T-helper 17 cell (primary cell): Measurements from ENCODE around the gene RASA4. TPM values are rescaled to one million over a fixed set of nuclear protein-coding genes. Genes with fewer than 3 reads are reported as not detected.

Experiments used
- total RNA-seq, 4 donors: library from RNA in 2 of 4; stranded (reverse) in 2 of 4; gene quantifications; one replicate each; pipeline ENCODE4 v1.2.3 and lab custom pipeline; 2022 to 2026

RASA4 gene
- total RNA-seq, 2 donors from 2014 or later, result 58.5 to 61.6 TPM

Other genes starting within 250 kb of the RASA4 start
- 10 to 100 TPM; 38.0 to 44.0 TPM for gene PRKRIP1, start 220.4 kb downstream of the RASA4 start, total RNA-seq
- gene ORAI2, start 183.2 kb downstream of the RASA4 start, total RNA-seq, result 10 to 100 TPM; 33.9 to 50.5 TPM
- gene ALKBH4, start 151.9 kb downstream of the RASA4 start, total RNA-seq, result 1 to 10 TPM; 4.4 to 5.5 TPM
- 10 to 100 TPM; 13.5 to 15.2 TPM for gene LRWD1, start 151.8 kb downstream of the RASA4 start, total RNA-seq
- 10 to 100 TPM; 35.6 to 37.9 TPM for gene POLR2J, start 137.8 kb downstream of the RASA4 start, total RNA-seq
- gene RASA4B, start 99.0 kb downstream of the RASA4 start, total RNA-seq, result 10 to 100 TPM; 20.7 to 23.7 TPM
- 10 to 100 TPM; 52.5 to 84.2 TPM for gene UPK3BL2, start 73.1 kb downstream of the RASA4 start, total RNA-seq
- under 1 TPM; 0.21 to 0.55 TPM for gene SPDYE2, start 65.5 kb downstream of the RASA4 start, total RNA-seq
- gene POLR2J3, start 44.2 kb downstream of the RASA4 start, total RNA-seq, result 100 to 1,000 TPM; 102 to 124 TPM
- 10 to 100 TPM; 60.2 to 69.8 TPM for gene UPK3BL1, start 26.0 kb upstream of the RASA4 start, total RNA-seq
- not detected for gene SPDYE2B, start 33.6 kb upstream of the RASA4 start, total RNA-seq
- gene POLR2J2, start 54.9 kb upstream of the RASA4 start, total RNA-seq, result 10 to 100 TPM; 35.7 to 44.7 TPM
- 1 to 10 TPM; 4.8 to 4.9 TPM for gene FAM185A, start 132.2 kb upstream of the RASA4 start, total RNA-seq